ENCODE data around the gene LIPT2. TPM values are rescaled to one million over a fixed set of nuclear protein-coding genes. Genes with fewer than 3 reads are reported as not detected.

Gene LIPT2
- total and polyA plus RNA-seq, 4 donors = 0.95 to 1.8 (median 1.0) TPM; not detected in 1

GRCh38 chr11:74471668-74472429 lies 21.7 kb downstream of the LIPT2 start:
- no peak overlapping the region for H3K4me3 ChIP-seq (ENCODE audit: low read length in 2 of 2)
- H3K27ac ChIP-seq (ENCODE audit: low read depth in 1 of 2, low read length in 2 of 2) = no peak overlapping the region
- intact Hi-C loops (cut with DNase I) = no loop called here
- H3K27me3 ChIP-seq (ENCODE audit: control insufficient read depth in 1 of 2, insufficient read depth in 2 of 2, low read length in 1 of 2) = no peaks in the 10 kb centered on the region
- H3K9me3 ChIP-seq (ENCODE audit: control insufficient read depth, low read length) = no peaks in the 10 kb centered on the region
- H3K36me3 ChIP-seq (ENCODE audit: control insufficient read depth in 1 of 2, insufficient read depth in 2 of 2, low read length in 1 of 2) = no peaks in the 10 kb centered on the region
- ATAC-seq (ENCODE audit: low FRiP score) = no peak
- no peak for DNase-seq
- WGBS, 2 donors = 83 to 87% methylated on average over 5 of the region's 5 CpGs
- no peaks in the 10 kb centered on the region for H3K4me1 ChIP-seq (ENCODE audit: control insufficient read depth in 1 of 2, insufficient read depth in 2 of 2, low read length in 2 of 2)

GRCh38 chr11:74471037-74471436 lies 22.5 kb downstream of the LIPT2 start:
- intact Hi-C loops (cut with DNase I) = no loop called here
- H3K9me3 ChIP-seq (ENCODE audit: control insufficient read depth, low read length) = no peaks in the 10 kb centered on the region
- H3K27me3 ChIP-seq (ENCODE audit: control insufficient read depth in 1 of 2, insufficient read depth in 2 of 2, low read length in 1 of 2) = no peaks in the 10 kb centered on the region
- H3K27ac ChIP-seq (ENCODE audit: low read depth in 1 of 2, low read length in 2 of 2) = no peak overlapping the region
- DNase-seq = peak in 1 of 2 donors; percentile 27
- WGBS, 2 donors = 99 to 100% methylated on average over 1 of the region's 1 CpG
- no peaks in the 10 kb centered on the region for H3K36me3 ChIP-seq (ENCODE audit: control insufficient read depth in 1 of 2, insufficient read depth in 2 of 2, low read length in 1 of 2)
- no peak for ATAC-seq (ENCODE audit: low FRiP score)
- no peak overlapping the region for H3K4me3 ChIP-seq (ENCODE audit: low read length in 2 of 2)
- H3K4me1 ChIP-seq (ENCODE audit: control insufficient read depth in 1 of 2, insufficient read depth in 2 of 2, low read length in 2 of 2) = no peaks in the 10 kb centered on the region

- Histone ChIP-seq H3K9me3 (ENCODE audit: control insufficient read depth, low read length) (no peaks in the 10 kb centered on the region), H3K27me3 (ENCODE audit: control insufficient read depth in 1 of 2, insufficient read depth in 2 of 2, low read length in 1 of 2) (no peaks in the 10 kb centered on the region), H3K27ac (ENCODE audit: low read depth in 1 of 2, low read length in 2 of 2) (no peak overlapping the region), H3K4me3 (ENCODE audit: low read length in 2 of 2) (no peak overlapping the region), H3K4me1 (ENCODE audit: control insufficient read depth in 1 of 2, insufficient read depth in 2 of 2, low read length in 2 of 2) (no peaks in the 10 kb centered on the region), H3K36me3 (ENCODE audit: control insufficient read depth in 1 of 2, insufficient read depth in 2 of 2, low read length in 1 of 2) (no peaks in the 10 kb centered on the region)
- intact Hi-C loops (cut with DNase I) = no loop called here
- DNase-seq (peak in 1 of 2 donors; percentile 50), ATAC-seq (ENCODE audit: low FRiP score) (no peak)
- WGBS, 2 donors = 87 to 89% methylated on average over 2 of the region's 2 CpGs
Measured at GRCh38 chr11:74470526-74470925, 23.0 kb downstream of the LIPT2 start.

- WGBS, 2 donors = 48 to 56% methylated on average over 1 of the region's 1 CpG
- H3K27ac ChIP-seq (ENCODE audit: low read depth in 1 of 2, low read length in 2 of 2) = no peak overlapping the region
- no peaks in the 10 kb centered on the region for H3K36me3 ChIP-seq (ENCODE audit: control insufficient read depth in 1 of 2, insufficient read depth in 2 of 2, low read length in 1 of 2)
- intact Hi-C loops (cut with DNase I) = loop anchor here in 1 of 2 donors (10.0 kb wide), 1 partner anchor 106 kb away; no protein-coding TSS in a partner anchor
- H3K4me3 ChIP-seq (ENCODE audit: low read length in 2 of 2) = no peak overlapping the region
- no peaks in the 10 kb centered on the region for H3K27me3 ChIP-seq (ENCODE audit: control insufficient read depth in 1 of 2, insufficient read depth in 2 of 2, low read length in 1 of 2)
- no peaks in the 10 kb centered on the region for H3K9me3 ChIP-seq (ENCODE audit: control insufficient read depth, low read length)
- no peaks in the 10 kb centered on the region for H3K4me1 ChIP-seq (ENCODE audit: control insufficient read depth in 1 of 2, insufficient read depth in 2 of 2, low read length in 2 of 2)
- DNase-seq = peak in 1 of 2 donors; percentile 6
- no peak for ATAC-seq (ENCODE audit: low FRiP score)
Measured at GRCh38 chr11:74468936-74469335, 24.6 kb downstream of the LIPT2 start.

GRCh38 chr11:74468521-74468920 lies 25.0 kb downstream of the LIPT2 start:
- intact Hi-C loops (cut with DNase I) = loop anchor here in 1 of 2 donors (10.0 kb wide), 1 partner anchor 106 kb away; no protein-coding TSS in a partner anchor
- no peak for ATAC-seq (ENCODE audit: low FRiP score)
- H3K27ac ChIP-seq (ENCODE audit: low read depth in 1 of 2, low read length in 2 of 2) = no peak overlapping the region
- no peak overlapping the region for H3K4me3 ChIP-seq (ENCODE audit: low read length in 2 of 2)
- no peaks in the 10 kb centered on the region for H3K9me3 ChIP-seq (ENCODE audit: control insufficient read depth, low read length)
- H3K36me3 ChIP-seq (ENCODE audit: control insufficient read depth in 1 of 2, insufficient read depth in 2 of 2, low read length in 1 of 2) = no peaks in the 10 kb centered on the region
- H3K4me1 ChIP-seq (ENCODE audit: control insufficient read depth in 1 of 2, insufficient read depth in 2 of 2, low read length in 2 of 2) = no peaks in the 10 kb centered on the region
- DNase-seq = no peak
- H3K27me3 ChIP-seq (ENCODE audit: control insufficient read depth in 1 of 2, insufficient read depth in 2 of 2, low read length in 1 of 2) = no peaks in the 10 kb centered on the region

GRCh38 chr11:74468058-74468457 lies 25.5 kb downstream of the LIPT2 start:
- no peak for ATAC-seq (ENCODE audit: low FRiP score)
- WGBS, 2 donors = 86 to 88% methylated on average over 4 of the region's 4 CpGs
- no peaks in the 10 kb centered on the region for H3K9me3 ChIP-seq (ENCODE audit: control insufficient read depth, low read length)
- no peak overlapping the region for H3K4me3 ChIP-seq (ENCODE audit: low read length in 2 of 2)
- no peaks in the 10 kb centered on the region for H3K36me3 ChIP-seq (ENCODE audit: control insufficient read depth in 1 of 2, insufficient read depth in 2 of 2, low read length in 1 of 2)
- intact Hi-C loops (cut with DNase I) = loop anchor here in 1 of 2 donors (10.0 kb wide), 1 partner anchor 107 kb away; no protein-coding TSS in a partner anchor
- H3K27ac ChIP-seq (ENCODE audit: low read depth in 1 of 2, low read length in 2 of 2) = no peak overlapping the region
- H3K4me1 ChIP-seq (ENCODE audit: control insufficient read depth in 1 of 2, insufficient read depth in 2 of 2, low read length in 2 of 2) = no peaks in the 10 kb centered on the region
- no peaks in the 10 kb centered on the region for H3K27me3 ChIP-seq (ENCODE audit: control insufficient read depth in 1 of 2, insufficient read depth in 2 of 2, low read length in 1 of 2)
- peak in 1 of 2 donors; percentile 22 for DNase-seq

GRCh38 chr11:74466916-74467885 lies 26.3 kb downstream of the LIPT2 start, which contains the start of gene KCNE3:
KCNE3 (minus strand) TSS chr11:74467549; CDS start chr11:74457563, 9,986 bp downstream.
- WGBS, 2 donors = 4 to 5% methylated on average over 58 to 62 of the region's 62 CpGs
- Histone ChIP-seq H3K27ac (ENCODE audit: low read depth in 1 of 2, low read length in 2 of 2) (no peak within 1 kb of the TSS), H3K27me3 (ENCODE audit: control insufficient read depth in 1 of 2, insufficient read depth in 2 of 2, low read length in 1 of 2) (no peaks in the 10 kb centered on the region), H3K9me3 (ENCODE audit: control insufficient read depth, low read length) (no peaks in the 10 kb centered on the region), H3K36me3 (ENCODE audit: control insufficient read depth in 1 of 2, insufficient read depth in 2 of 2, low read length in 1 of 2) (no peaks in the 10 kb centered on the region), H3K4me3 (ENCODE audit: low read length in 2 of 2) (peak within 1 kb of the TSS in 1 of 2 donors; percentile 43), H3K4me1 (ENCODE audit: control insufficient read depth in 1 of 2, insufficient read depth in 2 of 2, low read length in 2 of 2) (no peaks in the 10 kb centered on the region)
- intact Hi-C loops (cut with DNase I) = loop anchor here in 1 of 2 donors (10.0 kb wide), 1 partner anchor 108 kb away; no protein-coding TSS in a partner anchor
- ATAC-seq (ENCODE audit: low FRiP score) (peak; percentile 73), DNase-seq (peak; percentile 72 to 82)

GRCh38 chr11:74465291-74465708 lies 28.2 kb downstream of the LIPT2 start:
- WGBS, 2 donors = 80 to 82% methylated on average over 2 of the region's 2 CpGs
- Histone ChIP-seq H3K4me3 (ENCODE audit: low read length in 2 of 2) (no peak overlapping the region), H3K36me3 (ENCODE audit: control insufficient read depth in 1 of 2, insufficient read depth in 2 of 2, low read length in 1 of 2) (no peaks in the 10 kb centered on the region), H3K9me3 (ENCODE audit: control insufficient read depth, low read length) (no peaks in the 10 kb centered on the region), H3K4me1 (ENCODE audit: control insufficient read depth in 1 of 2, insufficient read depth in 2 of 2, low read length in 2 of 2) (no peaks in the 10 kb centered on the region), H3K27me3 (ENCODE audit: control insufficient read depth in 1 of 2, insufficient read depth in 2 of 2, low read length in 1 of 2) (no peaks in the 10 kb centered on the region), H3K27ac (ENCODE audit: low read depth in 1 of 2, low read length in 2 of 2) (no peak overlapping the region)
- ATAC-seq (ENCODE audit: low FRiP score) (no peak), DNase-seq (no peak)
- intact Hi-C loops (cut with DNase I) = loop anchor here in 1 of 2 donors (10.0 kb wide), 1 partner anchor 110 kb away; no protein-coding TSS in a partner anchor

Data from aorta (tissue), 5 donors.